Stimulated activated naive B cell treated with anti-CD40 and anti-IgM and Interleukin-4, amounts not matched to agents 10 μg/mL and 1 μg/mL and 100 μg/mL, for 72 hours (primary cell): ENCODE measurements around the gene RIN1.
A peak's percentile ranks its signal among the peaks of the same experiment; 100 is the strongest.

Source experiments
- ATAC-seq, 2 donors: fragments of 150-1000 bp; cut with Tn5 transposase; replicated peaks; 2 replicates each; pipeline ENCODE4 v1.10.0; 2021; ENCODE audit warnings: moderate library complexity in 1 of 2
- DNase-seq: peaks from one replicate; pipeline ENCODE4 v3.0.0; 2021
- H3K27ac Mint-ChIP-seq: one replicate; pipeline ENCODE4 v1.8.0; 2022; ENCODE audit warnings: mild to moderate bottlenecking, mixed read lengths
- H3K27me3 Mint-ChIP-seq, 2 donors: one replicate each; pipeline ENCODE4 v1.8.0; 2022; ENCODE audit warnings: mixed read lengths in 2 of 2
- H3K36me3 Mint-ChIP-seq, 2 donors: one replicate each; pipeline ENCODE4 v1.8.0; 2022; ENCODE audit warnings: mixed read lengths in 2 of 2, mild to moderate bottlenecking in 1 of 2
- H3K4me1 Mint-ChIP-seq, 2 donors: one replicate each; pipeline ENCODE4 v1.8.0; 2022; ENCODE audit warnings: mixed read lengths in 2 of 2, mild to moderate bottlenecking in 1 of 2
- H3K4me3 Mint-ChIP-seq, 2 donors: one replicate each; pipeline ENCODE4 v1.8.0; 2022; ENCODE audit warnings: mild to moderate bottlenecking in 2 of 2, mixed read lengths in 2 of 2, moderate library complexity in 1 of 2
- H3K9me3 Mint-ChIP-seq, 2 donors: one replicate each; pipeline ENCODE4 v1.8.0; 2022; ENCODE audit warnings: mixed read lengths in 2 of 2, mild to moderate bottlenecking in 1 of 2

The RIN1 gene

GRCh38 chr11:66335531-66336233 lies 552 bp downstream of the RIN1 start:
- ATAC-seq (peak; percentile 32 to 35), DNase-seq (no peak)

GRCh38 chr11:66334605-66335442 lies 1.4 kb downstream of the RIN1 start:
- Mint-ChIP-seq H3K36me3 (peaks cover 26 to 28% of the 10 kb centered on the region in 2 donors), H3K27ac (no peak overlapping the region), H3K9me3 (no peaks in the 10 kb centered on the region), H3K4me1 (peaks cover 19 to 31% of the 10 kb centered on the region in 2 donors), H3K4me3 (no peak overlapping the region), H3K27me3 (peaks cover 10 to 18% of the 10 kb centered on the region in 2 donors)
- ATAC-seq (no peak), DNase-seq (no peak)

More at GRCh38 chr11:66335531-66336233, 552 bp downstream of the RIN1 start:
- Mint-ChIP-seq H3K9me3 (no peaks in the 10 kb centered on the region), H3K36me3 (peaks cover 29 to 32% of the 10 kb centered on the region in 2 donors), H3K4me1 (peaks cover 19 to 31% of the 10 kb centered on the region in 2 donors), H3K27ac (peak overlapping the region; percentile 90), H3K27me3 (peaks cover 10 to 18% of the 10 kb centered on the region in 2 donors), H3K4me3 (peak overlapping the region; percentile 62 to 82)

- H3K4me3 Mint-ChIP-seq, result no peak overlapping the region
These were observed 2.2 kb downstream of the RIN1 start for GRCh38 chr11:66333896-66334604.

GRCh38 chr11:66333220-66333877 lies 2.9 kb downstream of the RIN1 start:
- Mint-ChIP-seq H3K27ac (no peak overlapping the region), H3K9me3 (no peaks in the 10 kb centered on the region), H3K4me1 (peaks cover 24 to 39% of the 10 kb centered on the region in 2 donors), H3K27me3 (peaks cover 10 to 18% of the 10 kb centered on the region in 2 donors), H3K4me3 (no peak overlapping the region), H3K36me3 (peaks cover 16 to 18% of the 10 kb centered on the region in 2 donors)
- DNase-seq (no peak), ATAC-seq (no peak)

More at GRCh38 chr11:66333896-66334604, 2.2 kb downstream of the RIN1 start:
- DNase-seq (no peak), ATAC-seq (no peak)
- Mint-ChIP-seq H3K27me3 (peaks cover 10 to 18% of the 10 kb centered on the region in 2 donors), H3K36me3 (peaks cover 22 to 24% of the 10 kb centered on the region in 2 donors), H3K27ac (no peak overlapping the region), H3K4me1 (peaks cover 19 to 32% of the 10 kb centered on the region in 2 donors), H3K9me3 (no peaks in the 10 kb centered on the region)

GRCh38 chr11:66332371-66333219 lies 3.6 kb downstream of the RIN1 start:
- no peak for DNase-seq
- Mint-ChIP-seq H3K9me3 (no peaks in the 10 kb centered on the region), H3K27ac (peak overlapping the region; percentile 85), H3K36me3 (peaks cover 14% of the 10 kb centered on the region in 2 donors), H3K27me3 (peaks cover 10 to 18% of the 10 kb centered on the region in 2 donors), H3K4me1 (peaks cover 31 to 43% of the 10 kb centered on the region in 2 donors), H3K4me3 (no peak overlapping the region)
- no peak for ATAC-seq

- peak overlapping the region; percentile 85 for H3K27ac Mint-ChIP-seq
These were observed 4.5 kb downstream of the RIN1 start for GRCh38 chr11:66331542-66332370.

GRCh38 chr11:66330931-66331330 lies 5.3 kb downstream of the RIN1 start:
- no peak for ATAC-seq
- peaks cover 4 to 8% of the 10 kb centered on the region in 2 donors for H3K27me3 Mint-ChIP-seq
- no peak for DNase-seq
- H3K9me3 Mint-ChIP-seq, result no peaks in the 10 kb centered on the region
- H3K36me3 Mint-ChIP-seq, result peaks cover 0 to 2% of the 10 kb centered on the region in 2 donors
- no peak overlapping the region for H3K4me3 Mint-ChIP-seq
- H3K27ac Mint-ChIP-seq, result no peak overlapping the region
- H3K4me1 Mint-ChIP-seq, result peaks cover 23 to 36% of the 10 kb centered on the region in 2 donors

More at GRCh38 chr11:66331542-66332370, 4.5 kb downstream of the RIN1 start:
- H3K27me3 Mint-ChIP-seq, result peaks cover 10 to 16% of the 10 kb centered on the region in 2 donors
- H3K36me3 Mint-ChIP-seq, result peaks cover 5 to 7% of the 10 kb centered on the region in 2 donors
- ATAC-seq (no peak), DNase-seq (no peak)
- no peaks in the 10 kb centered on the region for H3K9me3 Mint-ChIP-seq
- H3K4me3 Mint-ChIP-seq, result no peak overlapping the region
- H3K4me1 Mint-ChIP-seq, result peaks cover 28 to 40% of the 10 kb centered on the region in 2 donors

GRCh38 chr11:66329165-66329673 lies 7.0 kb downstream of the RIN1 start:
- peaks cover 22 to 26% of the 10 kb centered on the region in 2 donors for H3K4me1 Mint-ChIP-seq
- ATAC-seq (no peak), DNase-seq (no peak)
- H3K27me3 Mint-ChIP-seq, result no peaks in the 10 kb centered on the region
- no peaks in the 10 kb centered on the region for H3K9me3 Mint-ChIP-seq
- no peak overlapping the region for H3K4me3 Mint-ChIP-seq
- H3K36me3 Mint-ChIP-seq, result no peaks in the 10 kb centered on the region
- peak overlapping the region; percentile 65 for H3K27ac Mint-ChIP-seq

- ATAC-seq, result peak; percentile 91 to 94
- peak overlapping the region; percentile 60 for H3K27ac Mint-ChIP-seq
- H3K9me3 Mint-ChIP-seq, result no peaks in the 10 kb centered on the region
- no peaks in the 10 kb centered on the region for H3K36me3 Mint-ChIP-seq
- peak overlapping the region in 1 of 2 donors; percentile 46 for H3K4me3 Mint-ChIP-seq
- peak; percentile 80 for DNase-seq
- H3K27me3 Mint-ChIP-seq, result no peaks in the 10 kb centered on the region
- H3K4me1 Mint-ChIP-seq, result peaks cover 22 to 26% of the 10 kb centered on the region in 2 donors
These were observed 7.7 kb downstream of the RIN1 start for GRCh38 chr11:66328302-66329144.

GRCh38 chr11:66328031-66328301 lies 8.3 kb downstream of the RIN1 start:
- Mint-ChIP-seq H3K36me3 (no peaks in the 10 kb centered on the region), H3K9me3 (no peaks in the 10 kb centered on the region), H3K27me3 (no peaks in the 10 kb centered on the region), H3K4me1 (peaks cover 22 to 26% of the 10 kb centered on the region in 2 donors), H3K27ac (peak overlapping the region; percentile 60), H3K4me3 (no peak overlapping the region)
- ATAC-seq, result peak in 1 of 2 donors; percentile 24
- no peak for DNase-seq

- Mint-ChIP-seq H3K9me3 (no peaks in the 10 kb centered on the region), H3K4me3 (no peak overlapping the region), H3K4me1 (peaks cover 22 to 28% of the 10 kb centered on the region in 2 donors), H3K36me3 (no peaks in the 10 kb centered on the region), H3K27ac (peak overlapping the region; percentile 1), H3K27me3 (no peaks in the 10 kb centered on the region)
- ATAC-seq (no peak), DNase-seq (no peak)
These were observed 8.8 kb downstream of the RIN1 start for GRCh38 chr11:66327171-66328030.
